Cardiac septum (tissue), 1 donor: ENCODE data around the gene ATP2B3. TPM values are rescaled to one million over a fixed set of nuclear protein-coding genes. Genes with fewer than 3 reads are reported as not detected.
"Not testable (repeated sequence)": the region's sequence is repeated elsewhere in the genome, so short reads cannot be mapped to it uniquely, and the experiment has no call there.

ENCODE experiments used
- DNase-seq: peaks from one replicate; pipeline ENCODE4 v3.0.0-alpha.2; 2020; ENCODE audit warnings: low spot score
- intact Hi-C: fragments of 100-400 bp; cut with DNase I; formaldehyde crosslinking; loops from one replicate; pipeline ENCODE4 v1.14.0; 2022
- total RNA-seq: library from RNA; stranded (reverse); fragmentation: NEBNext Ultra II Directional; extraction: Animal tissue kit (Norgen Biotek cat#: 25700); gene quantifications from one replicate; pipeline ENCODE4 v1.2.1, GENCODE V29; 2021
- donor health status: DM: no; HTN: no; CAD: no.

Gene ATP2B3
- total RNA-seq, 1 donor from 2014 or later: 0.16 TPM

- intact Hi-C loops: no loop called here
- DNase-seq: no peak
Observed at GRCh38 chrX:153601511-153602110, 84.2 kb downstream of the ATP2B3 start.

- intact Hi-C loops: no loop called here
- DNase-seq: no peak
Observed at GRCh38 chrX:153602601-153603000, 85.2 kb downstream of the ATP2B3 start.

- intact Hi-C loops: no loop called here
- DNase-seq: no peak
Observed at GRCh38 chrX:153603131-153603656, 85.8 kb downstream of the ATP2B3 start.

GRCh38 chrX:153604666-153605380, 87.4 kb downstream of the ATP2B3 start:
- intact Hi-C loops: loop anchor here (5.0 kb wide), 2 partner anchors 62 to 117 kb away; partner anchors contain the start of genes ABCD1 and BCAP31
- not testable (repeated sequence) for DNase-seq

GRCh38 chrX:153606503-153606902, 89.1 kb downstream of the ATP2B3 start:
- intact Hi-C loops: loop anchor here (5.0 kb wide), 2 partner anchors 61 to 116 kb away; partner anchors contain the start of genes ABCD1 and BCAP31
- DNase-seq: no peak

GRCh38 chrX:153608376-153608775, 90.9 kb downstream of the ATP2B3 start:
- intact Hi-C loops: loop anchor here (5.0 kb wide), 2 partner anchors 59 to 114 kb away; partner anchors contain the start of genes ABCD1 and BCAP31

GRCh38 chrX:153608806-153609205, 91.4 kb downstream of the ATP2B3 start:
- DNase-seq: no peak
- intact Hi-C loops: loop anchor here (5.0 kb wide), 2 partner anchors 58 to 113 kb away; partner anchors contain the start of genes ABCD1 and BCAP31

More at GRCh38 chrX:153608376-153608775, 90.9 kb downstream of the ATP2B3 start:
- no peak for DNase-seq

- DNase-seq: no peak
- intact Hi-C loops: loop anchor here (5.0 kb wide), 2 partner anchors 57 to 112 kb away; partner anchors contain the start of genes ABCD1 and BCAP31
Observed at GRCh38 chrX:153609917-153610835, 92.7 kb downstream of the ATP2B3 start.

- intact Hi-C loops: no loop called here
- DNase-seq: no peak
Observed at GRCh38 chrX:153610836-153611213, 93.4 kb downstream of the ATP2B3 start.

- no peak for DNase-seq
- intact Hi-C loops: no loop called here
Observed at GRCh38 chrX:153611298-153612095, 94.1 kb downstream of the ATP2B3 start.

- intact Hi-C loops: no loop called here
- DNase-seq: no peak
Observed at GRCh38 chrX:153612413-153612812, 95.0 kb downstream of the ATP2B3 start.

- intact Hi-C loops: no loop called here
- no peak for DNase-seq
Observed at GRCh38 chrX:153614818-153615217, 97.4 kb downstream of the ATP2B3 start.

- intact Hi-C loops: no loop called here
Observed at GRCh38 chrX:153620576-153620975, 103.1 kb downstream of the ATP2B3 start.

GRCh38 chrX:153621949-153622598, 104.6 kb downstream of the ATP2B3 start:
- intact Hi-C loops: no loop called here
- no peak for DNase-seq

More at GRCh38 chrX:153620576-153620975, 103.1 kb downstream of the ATP2B3 start:
- DNase-seq: no peak

- intact Hi-C loops: no loop called here
- no peak for DNase-seq
Observed at GRCh38 chrX:153622661-153623309, 105.3 kb downstream of the ATP2B3 start.

- no peak for DNase-seq
- intact Hi-C loops: no loop called here
Observed at GRCh38 chrX:153623310-153624029, 106.0 kb downstream of the ATP2B3 start.
